SW 1271 (cell line): ENCODE measurements around the gene DYDC2.
A peak's percentile ranks its signal among the peaks of the same experiment; 100 is the strongest.
"Not testable (repeated sequence)": the region's sequence is repeated elsewhere in the genome, so short reads cannot be mapped to it uniquely, and the experiment has no call there.

ENCODE experiments used
- DNase-seq, 2 experiments: peaks; one replicate each; lab custom pipeline; 2025; lab: John Stamatoyannopoulos, UW

DYDC2 gene

GRCh38 chr10:80356563-80356988, at the start of gene DYDC2, which contains the start of gene DYDC1:
TSS of gene DYDC2 (plus strand) at chr10:80356781. CDS start at chr10:80362444, 5,663 bp downstream.
TSS of gene DYDC1 (minus strand) at chr10:80356755. CDS start at chr10:80352601, 4,154 bp downstream.
- no peak for DNase-seq

GRCh38 chr10:80313523-80313922, 43.1 kb upstream of the DYDC2 start:
- DNase-seq, result no peak

GRCh38 chr10:80315391-80315790, 41.2 kb upstream of the DYDC2 start:
- no peak for DNase-seq

- DNase-seq, result no peak
Observed at GRCh38 chr10:80318742-80319141, 37.8 kb upstream of the DYDC2 start.

- DNase-seq, result no peak
Observed at GRCh38 chr10:80319318-80319717, 37.3 kb upstream of the DYDC2 start.

- DNase-seq, result no peak
Observed at GRCh38 chr10:80319725-80320290, 36.8 kb upstream of the DYDC2 start.

- DNase-seq, result no peak
Observed at GRCh38 chr10:80320377-80320776, 36.2 kb upstream of the DYDC2 start.

GRCh38 chr10:80321183-80321582, 35.4 kb upstream of the DYDC2 start:
- no peak for DNase-seq

GRCh38 chr10:80322158-80322557, 34.4 kb upstream of the DYDC2 start:
- no peak for DNase-seq

GRCh38 chr10:80322711-80323110, 33.9 kb upstream of the DYDC2 start:
- no peak for DNase-seq

- no peak for DNase-seq
Observed at GRCh38 chr10:80323311-80323710, 33.3 kb upstream of the DYDC2 start.

- peak in 1 of 2 experiments; percentile 29 for DNase-seq
Observed at GRCh38 chr10:80324086-80324485, 32.5 kb upstream of the DYDC2 start.

GRCh38 chr10:80324891-80325364, 31.7 kb upstream of the DYDC2 start:
- no peak for DNase-seq

GRCh38 chr10:80333983-80334382, 22.6 kb upstream of the DYDC2 start:
- DNase-seq, result no peak

GRCh38 chr10:80344276-80344675, 12.3 kb upstream of the DYDC2 start:
- no peak for DNase-seq

- DNase-seq, result no peak
Observed at GRCh38 chr10:80344912-80345311, 11.7 kb upstream of the DYDC2 start.

GRCh38 chr10:80350251-80350650, 6.3 kb upstream of the DYDC2 start:
- no peak for DNase-seq

GRCh38 chr10:80351220-80351619, 5.4 kb upstream of the DYDC2 start:
- DNase-seq, result no peak

- no peak for DNase-seq
Observed at GRCh38 chr10:80356989-80357850, 639 bp downstream of the DYDC2 start.

GRCh38 chr10:80357851-80358125, 1.2 kb downstream of the DYDC2 start:
- DNase-seq, result no peak

GRCh38 chr10:80358925-80359324, 2.3 kb downstream of the DYDC2 start:
- not testable (repeated sequence) for DNase-seq

- DNase-seq, result no peak
Observed at GRCh38 chr10:80359644-80360043, 3.1 kb downstream of the DYDC2 start.

- no peak for DNase-seq
Observed at GRCh38 chr10:80365510-80365909, 8.9 kb downstream of the DYDC2 start.

- no peak for DNase-seq
Observed at GRCh38 chr10:80371467-80371866, 14.9 kb downstream of the DYDC2 start.
